Measurements from ENCODE around the gene NT5DC1.

The NT5DC1 gene

GRCh38 chr6:116145803-116146675, 45.4 kb downstream of the NT5DC1 start:
- no peak for TF ChIP-seq CTCF (IDR thresholded peaks at IDR 0.05; ENCODE audit: insufficient read depth, low read depth, low read length, missing control alignments)
- no peak overlapping the region for H3K4me3 ChIP-seq (ENCODE audit: low read length)
- no peak for DNase-seq (ENCODE audit: low read depth)

GRCh38 chr6:116152620-116153019, 52.0 kb downstream of the NT5DC1 start:
- no peak for TF ChIP-seq CTCF (IDR thresholded peaks at IDR 0.05; ENCODE audit: insufficient read depth, low read depth, low read length, missing control alignments)
- no peak overlapping the region for H3K4me3 ChIP-seq (ENCODE audit: low read length)
- no peak for DNase-seq (ENCODE audit: low read depth)

- no peak overlapping the region for H3K4me3 ChIP-seq (ENCODE audit: low read length)
- no peak for TF ChIP-seq CTCF (IDR thresholded peaks at IDR 0.05; ENCODE audit: insufficient read depth, low read depth, low read length, missing control alignments)
- DNase-seq (ENCODE audit: low read depth), result no peak
Measured at GRCh38 chr6:116154887-116155286, 54.2 kb downstream of the NT5DC1 start.

DNA sequence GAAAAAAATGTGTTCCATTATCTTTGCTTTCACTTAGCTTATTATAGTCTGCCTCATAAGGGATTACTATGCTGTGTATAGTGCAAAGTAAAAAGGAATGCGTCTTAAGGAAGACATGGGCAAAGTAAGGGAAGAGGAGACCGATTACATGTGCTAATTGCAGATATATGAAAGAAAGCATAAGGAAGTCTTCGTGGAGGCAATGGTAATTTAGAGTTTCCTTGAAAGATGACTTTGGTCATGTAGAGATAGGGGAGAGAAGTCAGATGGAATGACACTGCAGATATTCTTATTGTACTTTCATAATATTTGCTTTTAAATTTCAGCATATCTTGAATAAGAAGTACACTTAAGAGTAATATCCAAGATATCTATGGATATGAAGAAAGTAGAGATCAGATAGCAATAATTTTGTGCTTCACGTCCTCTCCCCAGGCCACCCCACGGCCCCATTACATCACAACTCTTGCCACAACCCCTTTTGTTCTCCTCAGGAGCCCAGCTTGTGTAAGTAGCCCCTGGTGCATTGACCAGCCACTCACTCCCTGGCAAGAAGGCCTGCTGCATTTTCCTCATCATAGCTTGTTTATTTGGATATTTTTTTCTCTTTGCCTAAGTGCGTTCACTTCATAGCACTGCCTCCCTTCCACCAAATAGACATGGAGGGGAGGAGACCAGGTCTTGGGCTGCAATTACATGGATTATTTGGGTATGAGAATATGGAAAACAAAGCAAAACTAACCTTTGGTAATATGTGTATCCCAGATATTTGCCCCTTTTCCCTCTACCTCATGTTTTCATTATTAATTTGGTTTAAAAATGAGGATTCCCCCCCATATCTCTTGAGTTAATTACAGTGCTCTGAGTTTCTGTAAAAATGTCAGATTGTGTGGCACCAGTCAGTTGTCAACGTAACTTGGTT, 56.0 kb downstream of the NT5DC1 start:
- no peak for TF ChIP-seq CTCF (IDR thresholded peaks at IDR 0.05; ENCODE audit: insufficient read depth, low read depth, low read length, missing control alignments)
- H3K4me3 ChIP-seq (ENCODE audit: low read length), result no peak overlapping the region
- no peak for DNase-seq (ENCODE audit: low read depth)

- TF ChIP-seq CTCF (IDR thresholded peaks at IDR 0.05; ENCODE audit: insufficient read depth, low read depth, low read length, missing control alignments), result no peak
- DNase-seq (ENCODE audit: low read depth), result no peak
- no peak overlapping the region for H3K4me3 ChIP-seq (ENCODE audit: low read length)
Measured at GRCh38 chr6:116157391-116157790, 56.7 kb downstream of the NT5DC1 start.

- no peak overlapping the region for H3K4me3 ChIP-seq (ENCODE audit: low read length)
Measured at GRCh38 chr6:116158641-116159040, 58.0 kb downstream of the NT5DC1 start.

More at GRCh38 chr6:116158641-116159040, 58.0 kb downstream of the NT5DC1 start:
- TF ChIP-seq CTCF (IDR thresholded peaks at IDR 0.05; ENCODE audit: insufficient read depth, low read depth, low read length, missing control alignments), result no peak
- DNase-seq (ENCODE audit: low read depth), result no peak
